ENCODE results near the gene STAC3. TPM values are rescaled to one million over a fixed set of nuclear protein-coding genes. Genes with fewer than 3 reads are reported as not detected.

STAC3 gene
- polyA plus RNA-seq, 2 of the 4 experiments (the other 2 are of a cell fraction) = 0.40 to 0.43 TPM

DNA sequence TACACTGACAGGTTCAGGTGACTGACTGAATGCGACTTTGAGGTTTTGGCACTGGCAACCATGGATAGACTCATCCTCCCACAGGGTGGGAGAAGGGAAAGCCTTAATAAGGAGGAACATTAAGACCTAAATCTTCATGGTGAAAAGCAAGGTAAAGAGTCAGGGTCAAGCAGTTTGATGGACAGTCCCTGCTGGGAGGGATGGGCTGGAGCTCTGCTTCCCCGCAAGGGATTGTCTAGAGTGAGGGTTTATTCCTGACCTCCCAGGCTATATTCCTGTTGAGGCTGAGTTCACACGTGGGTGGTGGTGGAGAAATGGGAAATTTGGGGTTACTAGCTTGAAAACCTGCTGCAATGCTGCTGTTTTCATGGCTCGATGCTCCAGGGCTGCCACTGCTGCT is 9.4 kb upstream of the STAC3 start:
- whole genome bisulfite sequencing (ENCODE audit: missing lambda C conversion rate) = 79% methylated on average over 4 of the region's 4 CpGs
- ATAC-seq = no peak
- H3K4me2 ChIP-seq = no peak overlapping the region
- ChIA-PET CTCF (interaction anchor here (1.0 to 18.3 kb wide), 7 partner anchors 13 to 203 kb away, joined by 3 to 316 read pairs (median 4); partner anchors contain the start of genes GLI1, INHBE and STAC3), POLR2A (no interaction called here)
- 0 out of 3 replicates have a peak, but pooled peaks cover 3% of the 10 kb centered on the region for H3K4me1 ChIP-seq
- no peaks in the 10 kb centered on the region for H3K9me3 ChIP-seq
- no peak overlapping the region for H3K27ac ChIP-seq
- TF ChIP-seq HOXB5 (CRISPR knock-in tag; IDR thresholded peaks at IDR 0.05) (no peak), CBX8 (IDR thresholded peaks at IDR 0.05) (no peak), ESRRA (IDR thresholded peaks at IDR 0.05; ENCODE audit: borderline replicate concordance, low read length) (no peak), PHF8 (IDR thresholded peaks at IDR 0.05; ENCODE audit: borderline replicate concordance, low read depth) (no peak), CHD2 (IDR thresholded peaks at IDR 0.05; ENCODE audit: low read length, partially characterized antibody) (no peak), JUNB (IDR thresholded peaks at IDR 0.05) (no peak), KDM5A (IDR thresholded peaks at IDR 0.05) (no peak), ZFP36 (IDR thresholded peaks at IDR 0.05; ENCODE audit: borderline replicate concordance, partially characterized antibody) (no peak), ZC3H11A (IDR thresholded peaks at IDR 0.05) (no peak), NPAS2 (CRISPR knock-in tag; IDR thresholded peaks at IDR 0.05; ENCODE audit: borderline replicate concordance) (no peak), EP300 (IDR thresholded peaks at IDR 0.05) (no peak)
- TF ChIP-seq, protein P1, sequence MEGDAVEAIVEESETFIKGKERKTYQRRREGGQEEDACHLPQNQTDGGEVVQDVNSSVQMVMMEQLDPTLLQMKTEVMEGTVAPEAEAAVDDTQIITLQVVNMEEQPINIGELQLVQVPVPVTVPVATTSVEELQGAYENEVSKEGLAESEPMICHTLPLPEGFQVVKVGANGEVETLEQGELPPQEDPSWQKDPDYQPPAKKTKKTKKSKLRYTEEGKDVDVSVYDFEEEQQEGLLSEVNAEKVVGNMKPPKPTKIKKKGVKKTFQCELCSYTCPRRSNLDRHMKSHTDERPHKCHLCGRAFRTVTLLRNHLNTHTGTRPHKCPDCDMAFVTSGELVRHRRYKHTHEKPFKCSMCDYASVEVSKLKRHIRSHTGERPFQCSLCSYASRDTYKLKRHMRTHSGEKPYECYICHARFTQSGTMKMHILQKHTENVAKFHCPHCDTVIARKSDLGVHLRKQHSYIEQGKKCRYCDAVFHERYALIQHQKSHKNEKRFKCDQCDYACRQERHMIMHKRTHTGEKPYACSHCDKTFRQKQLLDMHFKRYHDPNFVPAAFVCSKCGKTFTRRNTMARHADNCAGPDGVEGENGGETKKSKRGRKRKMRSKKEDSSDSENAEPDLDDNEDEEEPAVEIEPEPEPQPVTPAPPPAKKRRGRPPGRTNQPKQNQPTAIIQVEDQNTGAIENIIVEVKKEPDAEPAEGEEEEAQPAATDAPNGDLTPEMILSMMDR (IDR thresholded peaks at IDR 0.05) = no peak
- TF ChIP-seq, protein P2, sequence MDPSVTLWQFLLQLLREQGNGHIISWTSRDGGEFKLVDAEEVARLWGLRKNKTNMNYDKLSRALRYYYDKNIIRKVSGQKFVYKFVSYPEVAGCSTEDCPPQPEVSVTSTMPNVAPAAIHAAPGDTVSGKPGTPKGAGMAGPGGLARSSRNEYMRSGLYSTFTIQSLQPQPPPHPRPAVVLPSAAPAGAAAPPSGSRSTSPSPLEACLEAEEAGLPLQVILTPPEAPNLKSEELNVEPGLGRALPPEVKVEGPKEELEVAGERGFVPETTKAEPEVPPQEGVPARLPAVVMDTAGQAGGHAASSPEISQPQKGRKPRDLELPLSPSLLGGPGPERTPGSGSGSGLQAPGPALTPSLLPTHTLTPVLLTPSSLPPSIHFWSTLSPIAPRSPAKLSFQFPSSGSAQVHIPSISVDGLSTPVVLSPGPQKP (IDR thresholded peaks at IDR 0.05; ENCODE audit: low read depth, low read length) = no peak
- TF ChIP-seq, protein P3, sequence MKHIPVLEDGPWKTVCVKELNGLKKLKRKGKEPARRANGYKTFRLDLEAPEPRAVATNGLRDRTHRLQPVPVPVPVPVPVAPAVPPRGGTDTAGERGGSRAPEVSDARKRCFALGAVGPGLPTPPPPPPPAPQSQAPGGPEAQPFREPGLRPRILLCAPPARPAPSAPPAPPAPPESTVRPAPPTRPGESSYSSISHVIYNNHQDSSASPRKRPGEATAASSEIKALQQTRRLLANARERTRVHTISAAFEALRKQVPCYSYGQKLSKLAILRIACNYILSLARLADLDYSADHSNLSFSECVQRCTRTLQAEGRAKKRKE (CRISPR knock-in tag; IDR thresholded peaks at IDR 0.05; ENCODE audit: low read depth) = no peak
- TF ChIP-seq, protein P4, sequence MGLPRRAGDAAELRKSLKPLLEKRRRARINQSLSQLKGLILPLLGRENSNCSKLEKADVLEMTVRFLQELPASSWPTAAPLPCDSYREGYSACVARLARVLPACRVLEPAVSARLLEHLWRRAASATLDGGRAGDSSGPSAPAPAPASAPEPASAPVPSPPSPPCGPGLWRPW (IDR thresholded peaks at IDR 0.05) = no peak
- no peak for DNase-seq (ENCODE audit: low read depth in 1 of 2, low spot score in 1 of 2)
- H3K4me3 ChIP-seq = no peak overlapping the region
- FAIRE-seq = no peak

DNA sequence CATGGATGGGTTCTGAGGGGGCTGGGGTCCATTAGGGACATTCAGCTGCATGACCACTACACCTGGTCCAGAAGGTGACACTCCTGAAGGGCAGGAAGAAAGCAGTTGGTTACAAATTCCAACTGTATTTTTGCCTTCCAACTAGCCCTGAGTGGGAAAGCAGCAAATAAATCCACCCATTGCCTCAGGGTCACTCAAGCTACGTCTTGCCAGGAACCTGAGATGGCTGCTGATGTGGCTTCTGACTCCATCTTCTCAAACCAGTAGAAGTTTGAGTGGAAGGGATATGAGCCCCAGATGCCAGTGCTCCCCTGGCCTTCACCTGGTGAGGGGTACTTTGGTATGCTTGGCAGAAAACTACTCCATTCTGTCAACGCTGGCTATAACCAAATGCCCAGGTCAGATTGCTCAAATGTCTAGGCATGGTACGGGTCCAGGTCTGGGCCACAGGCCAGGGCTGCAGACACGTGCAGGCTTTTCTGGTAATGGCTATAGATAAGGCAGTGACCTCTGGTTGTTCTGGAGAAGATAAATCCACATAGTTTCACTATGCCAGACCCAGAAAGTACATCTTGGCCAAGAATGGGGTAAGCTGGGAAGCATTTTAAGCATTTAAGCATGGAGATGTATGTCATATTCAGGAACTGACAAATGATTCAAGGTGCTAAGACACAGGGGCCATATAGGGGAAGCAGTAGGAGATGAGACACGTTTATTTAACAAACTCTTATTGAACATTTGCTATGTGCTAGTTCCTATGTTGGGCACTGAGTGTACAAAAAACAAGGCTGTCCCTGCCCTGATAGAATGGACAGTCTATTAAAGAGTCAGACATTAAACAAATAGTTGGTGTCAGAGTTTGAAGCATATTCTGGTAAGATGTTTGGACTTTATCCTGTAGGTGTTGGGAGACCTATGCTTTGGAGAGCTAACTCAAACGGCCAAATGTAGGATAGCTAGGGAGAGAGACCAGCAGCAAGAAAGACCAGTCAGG is 8.3 kb upstream of the STAC3 start:
- 55% methylated on average over 6 of the region's 6 CpGs for WGBS (ENCODE audit: missing lambda C conversion rate)
- no peak for FAIRE-seq

More for the DNA sequence above, 8.3 kb upstream of the STAC3 start:
- ChIA-PET POLR2A (no interaction called here), CTCF (interaction anchor here (0.6 to 18.3 kb wide), 6 partner anchors 12 to 232 kb away, joined by 3 to 316 read pairs (median 4); partner anchors contain the start of genes GLI1, INHBE and STAC3)
- 0 out of 3 replicates have a peak, but pooled peaks cover 3% of the 10 kb centered on the region for H3K4me1 ChIP-seq
- H3K4me3 ChIP-seq = no peak overlapping the region
- ATAC-seq (no peak), DNase-seq (ENCODE audit: low read depth in 1 of 2, low spot score in 1 of 2) (no peak)
- no peak for TF ChIP-seq ZFP36 (IDR thresholded peaks at IDR 0.05; ENCODE audit: borderline replicate concordance, partially characterized antibody)
- TF ChIP-seq, protein P3 (CRISPR knock-in tag; IDR thresholded peaks at IDR 0.05; ENCODE audit: low read depth) = no peak
- no peak for TF ChIP-seq POLR2A (IDR thresholded peaks at IDR 0.05; ENCODE audit: low read length)
- no peak for TF ChIP-seq TP53 (CRISPR knock-in tag; IDR thresholded peaks at IDR 0.05)
- TF ChIP-seq, protein P5, sequence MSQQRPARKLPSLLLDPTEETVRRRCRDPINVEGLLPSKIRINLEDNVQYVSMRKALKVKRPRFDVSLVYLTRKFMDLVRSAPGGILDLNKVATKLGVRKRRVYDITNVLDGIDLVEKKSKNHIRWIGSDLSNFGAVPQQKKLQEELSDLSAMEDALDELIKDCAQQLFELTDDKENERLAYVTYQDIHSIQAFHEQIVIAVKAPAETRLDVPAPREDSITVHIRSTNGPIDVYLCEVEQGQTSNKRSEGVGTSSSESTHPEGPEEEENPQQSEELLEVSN (IDR thresholded peaks at IDR 0.05; ENCODE audit: borderline replicate concordance, low read depth) = no peak
- no peak for TF ChIP-seq RAD21 (conservative IDR thresholded peaks at IDR 0.05 in 1 of 2, IDR thresholded peaks at IDR 0.05 in 1 of 2)
- TF ChIP-seq, protein P4 (IDR thresholded peaks at IDR 0.05) = no peak
- no peak for TF ChIP-seq CBX8 (IDR thresholded peaks at IDR 0.05)
- TF ChIP-seq ESRRA (IDR thresholded peaks at IDR 0.05; ENCODE audit: borderline replicate concordance, low read length) = no peak
- TF ChIP-seq GATA3 (IDR thresholded peaks at IDR 0.05; ENCODE audit: borderline replicate concordance) = no peak
- TF ChIP-seq EP300 (IDR thresholded peaks at IDR 0.05) = no peak
- no peak for TF ChIP-seq ZSCAN20 (CRISPR knock-in tag; IDR thresholded peaks at IDR 0.05)
- no peak for TF ChIP-seq KDM5A (IDR thresholded peaks at IDR 0.05)
- no peak for TF ChIP-seq JUNB (IDR thresholded peaks at IDR 0.05)
- TF ChIP-seq CEBPB (IDR thresholded peaks at IDR 0.05) = no peak
- no peak for TF ChIP-seq NPAS2 (CRISPR knock-in tag; IDR thresholded peaks at IDR 0.05; ENCODE audit: borderline replicate concordance)
- no peak for TF ChIP-seq ZNF302 (CRISPR knock-in tag; IDR thresholded peaks at IDR 0.05)
- no peak for TF ChIP-seq SMC3 (IDR thresholded peaks at IDR 0.05)
- TF ChIP-seq NR3C1 (IDR thresholded peaks at IDR 0.05) = no peak
- no peaks in the 10 kb centered on the region for H3K9me3 ChIP-seq
- H3K4me2 ChIP-seq = no peak overlapping the region
- no peak overlapping the region for H3K27ac ChIP-seq
